Caco-2 (cell line): ENCODE results near the gene PPP4R4. TPM values are rescaled to one million over a fixed set of nuclear protein-coding genes. Genes with fewer than 3 reads are reported as not detected.

Experiments
- BruUV-seq: library from RNA; stranded (reverse); fragments of 400-500 nt; replicated peaks from 2 replicates; lab custom pipeline; 2021; lab: Mats Ljungman, UMichigan
- CTCF ChIA-PET: fragments of 300-600 bp; sonication (Branson Sonifier 250); formaldehyde crosslinking; loops from one replicate; lab custom pipeline; 2022; ENCODE audit warnings: antibody characterized with exemption; lab: Charles Lee
- POLR2A ChIA-PET: fragments of 300-600 bp; sonication (Branson Sonifier 250); formaldehyde crosslinking; loops from one replicate; lab custom pipeline; 2022; ENCODE audit warnings: antibody characterized with exemption; lab: Charles Lee
- DNase-seq, 2 experiments: peaks; one replicate each; pipeline versions ENCODE4 v3.0.0 to v3.0.0-alpha.2; 2020 to 2022
- H3K27me3 ChIP-seq: replicated peaks from 2 replicates; pipeline ENCODE4 v1.6.0; 2011; ENCODE audit warnings: low read length; ENCODE audit not compliant: control insufficient read depth, insufficient read depth
- H3K36me3 ChIP-seq: 2 replicates; pipeline ENCODE4 v1.5.1; 2011; ENCODE audit warnings: low read length; ENCODE audit not compliant: control insufficient read depth, insufficient read depth
- H3K4me1 ChIP-seq: fragments of 250-450 bp; sonication (Bioruptor Pico); 2 replicates; pipeline ENCODE4 v1.5.1; 2020; ENCODE audit warnings: mild to moderate bottlenecking
- H3K4me3 ChIP-seq: 2 replicates; pipeline ENCODE4 v1.5.1; 2011; ENCODE audit warnings: low read depth, mild to moderate bottlenecking, control low read depth, low read length
- H3K9me3 ChIP-seq: fragments of 250-450 bp; sonication (Bioruptor Pico); 2 replicates; pipeline ENCODE4 v1.5.1; 2020; ENCODE audit warnings: mild to moderate bottlenecking, moderate library complexity
- H3K27ac Mint-ChIP-seq: one replicate; pipeline ENCODE4 v1.8.0; 2022; ENCODE audit warnings: mixed read lengths; ENCODE audit not compliant: unreplicated experiment
- H3K27me3 Mint-ChIP-seq: one replicate; pipeline ENCODE4 v1.8.0; 2022; ENCODE audit warnings: mixed read lengths; ENCODE audit not compliant: insufficient read depth, unreplicated experiment
- H3K36me3 Mint-ChIP-seq: one replicate; pipeline ENCODE4 v1.8.0; 2022; ENCODE audit warnings: mild to moderate bottlenecking, mixed read lengths; ENCODE audit not compliant: insufficient read depth, unreplicated experiment
- H3K4me1 Mint-ChIP-seq: one replicate; pipeline ENCODE4 v1.8.0; 2022; ENCODE audit warnings: low read depth, mixed read lengths; ENCODE audit not compliant: unreplicated experiment
- H3K4me3 Mint-ChIP-seq: one replicate; pipeline ENCODE4 v1.8.0; 2022; ENCODE audit warnings: mild to moderate bottlenecking, moderate library complexity, mixed read lengths; ENCODE audit not compliant: unreplicated experiment
- H3K9me3 Mint-ChIP-seq: one replicate; pipeline ENCODE4 v1.8.0; 2022; ENCODE audit warnings: mixed read lengths; ENCODE audit not compliant: unreplicated experiment
- intact Hi-C: fragments of 100-400 bp; cut with micrococcal nuclease; formaldehyde crosslinking; loops from one replicate; pipeline ENCODE4 v1.10.0; 2022; ENCODE audit not compliant: unreplicated experiment
- total RNA-seq: library from RNA; stranded (reverse); gene quantifications from 2 replicates; pipeline ENCODE4 v1.2.3, GENCODE V29; 2022
- TF ChIP-seq, protein P1 (sequence below), 2 experiments: fragments of 200-600 bp in 1 of 2; IDR thresholded peaks; 1 replicate in 1 of 2; 2 replicates in 1 of 2; pipeline versions ENCODE4 v1.5.1 to v1.8.0; 2011 to 2022; ENCODE audit warnings: antibody characterized with exemption in 1 of 2, control low read depth in 1 of 2, inconsistent platforms in 1 of 2, low read depth in 1 of 2, low read length in 1 of 2, mild to moderate bottlenecking in 1 of 2, moderate library complexity in 1 of 2; ENCODE audit not compliant: insufficient read depth in 1 of 2, severe bottlenecking in 1 of 2, unreplicated experiment in 1 of 2

The PPP4R4 gene
- total RNA-seq, 1 experiment from 2014 or later, result 0.20 TPM

DNA sequence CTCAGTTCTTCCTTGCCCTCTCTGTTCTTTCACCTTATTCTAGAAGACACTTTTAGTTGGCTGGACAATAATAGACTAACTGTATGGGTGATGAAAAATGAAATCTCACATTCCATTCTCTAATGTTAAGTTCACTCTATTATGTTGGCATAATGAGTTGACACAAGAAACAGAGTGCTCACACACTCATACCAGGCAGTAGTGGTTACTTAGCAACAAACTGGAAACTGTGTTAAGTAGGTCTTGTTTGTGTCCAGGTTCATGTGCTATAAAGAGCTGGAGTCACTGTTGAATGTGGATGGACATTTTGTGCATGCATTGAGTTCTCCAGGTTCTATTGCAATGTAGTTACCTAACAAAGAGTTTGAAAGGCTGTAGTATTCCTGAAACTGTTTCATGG is 16.9 kb upstream of the PPP4R4 start:
- DNase-seq, result no peak
- Mint-ChIP-seq H3K4me3 (no peak overlapping the region), H3K36me3 (no peaks in the 10 kb centered on the region), H3K4me1 (no peaks in the 10 kb centered on the region), H3K27ac (no peak overlapping the region), H3K9me3 (no peaks in the 10 kb centered on the region), H3K27me3 (peaks cover 8% of the 10 kb centered on the region)
- Histone ChIP-seq H3K36me3 (no peaks in the 10 kb centered on the region), H3K4me1 (no peaks in the 10 kb centered on the region), H3K4me3 (no peak overlapping the region), H3K9me3 (0 out of 2 replicates have a peak, but pooled peaks cover 5% of the 10 kb centered on the region), H3K27me3 (no peaks in the 10 kb centered on the region)
- intact Hi-C loops, result no loop called here
- CTCF ChIA-PET, result no interaction called here
- POLR2A ChIA-PET, result no interaction called here
- no TSS peak for BruUV-seq
- TF ChIP-seq, protein P1, sequence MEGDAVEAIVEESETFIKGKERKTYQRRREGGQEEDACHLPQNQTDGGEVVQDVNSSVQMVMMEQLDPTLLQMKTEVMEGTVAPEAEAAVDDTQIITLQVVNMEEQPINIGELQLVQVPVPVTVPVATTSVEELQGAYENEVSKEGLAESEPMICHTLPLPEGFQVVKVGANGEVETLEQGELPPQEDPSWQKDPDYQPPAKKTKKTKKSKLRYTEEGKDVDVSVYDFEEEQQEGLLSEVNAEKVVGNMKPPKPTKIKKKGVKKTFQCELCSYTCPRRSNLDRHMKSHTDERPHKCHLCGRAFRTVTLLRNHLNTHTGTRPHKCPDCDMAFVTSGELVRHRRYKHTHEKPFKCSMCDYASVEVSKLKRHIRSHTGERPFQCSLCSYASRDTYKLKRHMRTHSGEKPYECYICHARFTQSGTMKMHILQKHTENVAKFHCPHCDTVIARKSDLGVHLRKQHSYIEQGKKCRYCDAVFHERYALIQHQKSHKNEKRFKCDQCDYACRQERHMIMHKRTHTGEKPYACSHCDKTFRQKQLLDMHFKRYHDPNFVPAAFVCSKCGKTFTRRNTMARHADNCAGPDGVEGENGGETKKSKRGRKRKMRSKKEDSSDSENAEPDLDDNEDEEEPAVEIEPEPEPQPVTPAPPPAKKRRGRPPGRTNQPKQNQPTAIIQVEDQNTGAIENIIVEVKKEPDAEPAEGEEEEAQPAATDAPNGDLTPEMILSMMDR (IDR thresholded peaks at IDR 0.05; ENCODE audit: insufficient read depth in 1 of 2, low read depth in 1 of 2, low read length in 1 of 2, severe bottlenecking in 1 of 2, unreplicated experiment in 1 of 2), result no peak

- H3K36me3 Mint-ChIP-seq, result no peaks in the 10 kb centered on the region
- H3K4me1 ChIP-seq, result no peaks in the 10 kb centered on the region
- no peak overlapping the region for H3K4me3 Mint-ChIP-seq
- H3K4me3 ChIP-seq, result no peak overlapping the region
- TF ChIP-seq, protein P1 (IDR thresholded peaks at IDR 0.05; ENCODE audit: insufficient read depth in 1 of 2, low read depth in 1 of 2, low read length in 1 of 2, severe bottlenecking in 1 of 2, unreplicated experiment in 1 of 2), result no peak
- POLR2A ChIA-PET, result no interaction called here
- no peak for DNase-seq
- no peak overlapping the region for H3K27ac Mint-ChIP-seq
- H3K9me3 Mint-ChIP-seq, result no peaks in the 10 kb centered on the region
- 0 out of 2 replicates have a peak, but pooled peaks cover 5% of the 10 kb centered on the region for H3K9me3 ChIP-seq
- intact Hi-C loops, result no loop called here
- CTCF ChIA-PET, result no interaction called here
- H3K4me1 Mint-ChIP-seq, result no peaks in the 10 kb centered on the region
- H3K27me3 ChIP-seq, result no peaks in the 10 kb centered on the region
- H3K36me3 ChIP-seq, result no peaks in the 10 kb centered on the region
- H3K27me3 Mint-ChIP-seq, result peaks cover 8% of the 10 kb centered on the region
- no TSS peak for BruUV-seq
Measured at GRCh38 chr14:94158239-94158883, 15.8 kb upstream of the PPP4R4 start.

- Histone ChIP-seq H3K4me1 (no peaks in the 10 kb centered on the region), H3K36me3 (no peaks in the 10 kb centered on the region), H3K4me3 (no peak overlapping the region), H3K27me3 (no peaks in the 10 kb centered on the region), H3K9me3 (no peaks in the 10 kb centered on the region)
- Mint-ChIP-seq H3K27ac (no peak overlapping the region), H3K4me1 (no peaks in the 10 kb centered on the region), H3K4me3 (no peak overlapping the region), H3K9me3 (no peaks in the 10 kb centered on the region), H3K36me3 (no peaks in the 10 kb centered on the region), H3K27me3 (peaks cover 5% of the 10 kb centered on the region)
- TF ChIP-seq, protein P1 (IDR thresholded peaks at IDR 0.05; ENCODE audit: insufficient read depth in 1 of 2, low read depth in 1 of 2, low read length in 1 of 2, severe bottlenecking in 1 of 2, unreplicated experiment in 1 of 2), result no peak
- BruUV-seq, result no TSS peak
- CTCF ChIA-PET, result no interaction called here
- intact Hi-C loops, result no loop called here
- POLR2A ChIA-PET, result no interaction called here
- DNase-seq, result no peak
Measured at GRCh38 chr14:94161058-94161457, 13.1 kb upstream of the PPP4R4 start.
